T-cell (primary cell): ENCODE results near the gene INS. TPM values are rescaled to one million over a fixed set of nuclear protein-coding genes. Genes with fewer than 3 reads are reported as not detected.

Experiments used
- ATAC-seq, 4 experiments: fragments of 200-7000 bp in 3 of 4; fragments of 150-1000 bp in 1 of 4; cut with Tn5 transposase; replicated peaks in 1 of 4; 1 replicate in 3 of 4; 2 replicates in 1 of 4; pipeline ENCODE4 v1.10.0; 2021; ENCODE audit warnings: moderate library complexity in 3 of 4, mild to moderate bottlenecking in 2 of 4, moderate number of reproducible peaks in 1 of 4
- CTCF ChIA-PET, 2 donors: fragments of 300-600 bp; sonication (Branson Sonifier 250); formaldehyde crosslinking; loops; one replicate each; lab custom pipeline; 2022; ENCODE audit warnings: antibody characterized with exemption in 2 of 2; lab: Charles Lee
- POLR2A ChIA-PET, 2 donors: fragments of 300-600 bp; sonication (Branson Sonifier 250); formaldehyde crosslinking; loops; one replicate each; lab custom pipeline; 2022; ENCODE audit warnings: antibody characterized with exemption in 2 of 2; lab: Charles Lee
- DNase-seq, 35 experiments: peaks; one replicate each; pipeline versions ENCODE4 v3.0.0 to v3.0.0-alpha.2; 2013 to 2023
- H3K27ac ChIP-seq: one replicate; pipeline ENCODE4 v1.5.1; 2013; ENCODE audit warnings: low read length
- H3K27me3 ChIP-seq, 2 experiments: replicated peaks in 1 of 2; 1 replicate in 1 of 2; 2 replicates in 1 of 2; pipeline versions ENCODE4 v1.6.1 to v1.7.0; 2013; ENCODE audit warnings: low read length in 1 of 2, mixed read lengths in 1 of 2; ENCODE audit not compliant: control insufficient read depth in 2 of 2, insufficient read depth in 2 of 2; ENCODE audit errors: extremely low read depth in 1 of 2
- H3K36me3 ChIP-seq, 2 donors: 1 replicate in 1 of 2; 2 replicates in 1 of 2; pipeline versions ENCODE4 v1.6.1 to v1.7.0; 2013; ENCODE audit warnings: low read length in 1 of 2; ENCODE audit not compliant: control insufficient read depth in 2 of 2, insufficient read depth in 1 of 2; ENCODE audit errors: extremely low read depth in 1 of 2
- H3K4me1 ChIP-seq, 2 experiments: 1 replicate in 1 of 2; 2 replicates in 1 of 2; pipeline versions ENCODE4 v1.6.1 to v1.7.0; 2013; ENCODE audit warnings: low read length in 2 of 2, mixed read lengths in 1 of 2; ENCODE audit not compliant: insufficient read depth in 2 of 2, control insufficient read depth in 1 of 2; ENCODE audit errors: extremely low read depth in 1 of 2
- H3K4me3 ChIP-seq, 2 donors: 1 replicate in 1 of 2; 2 replicates in 1 of 2; pipeline versions ENCODE4 v1.5.1 to v1.7.0; 2013; ENCODE audit warnings: mild to moderate bottlenecking in 2 of 2, low read length in 1 of 2, moderate library complexity in 1 of 2; ENCODE audit not compliant: control insufficient read depth in 1 of 2; ENCODE audit errors: extremely low read depth in 1 of 2
- H3K9me3 ChIP-seq: 2 replicates; pipeline ENCODE4 v1.7.0; 2013
- H3K27ac Mint-ChIP-seq, 2 donors: one replicate each; pipeline ENCODE4 v1.8.0; 2020 to 2021; ENCODE audit warnings: mild to moderate bottlenecking in 2 of 2, mixed read lengths in 2 of 2
- H3K27me3 Mint-ChIP-seq, 2 donors: one replicate each; pipeline ENCODE4 v1.8.0; 2021 to 2022; ENCODE audit warnings: mixed read lengths in 2 of 2
- H3K36me3 Mint-ChIP-seq: one replicate; pipeline ENCODE4 v1.8.0; 2021; ENCODE audit warnings: mixed read lengths
- H3K4me1 Mint-ChIP-seq, 3 donors: one replicate each; pipeline ENCODE4 v1.8.0; 2020 to 2022; ENCODE audit warnings: mixed read lengths in 3 of 3, mild to moderate bottlenecking in 1 of 3
- H3K4me3 Mint-ChIP-seq, 3 donors: one replicate each; pipeline ENCODE4 v1.8.0; 2020 to 2022; ENCODE audit warnings: mild to moderate bottlenecking in 3 of 3, mixed read lengths in 3 of 3, moderate library complexity in 3 of 3
- H3K9me3 Mint-ChIP-seq, 3 donors: one replicate each; pipeline ENCODE4 v1.8.0; 2020 to 2022; ENCODE audit warnings: mixed read lengths in 3 of 3
- WGBS: methylation state at CpG from one replicate; pipeline ENCODE4 v1.1.5; 2013; ENCODE audit warnings: missing lambda C conversion rate; ENCODE audit not compliant: insufficient coverage; 5-methylcytosine and 5-hydroxymethylcytosine counted together
- total RNA-seq, 35 experiments: library from RNA in 6 of 35; stranded (reverse) in 6 of 35; fragments of 120-200 nt in 1 of 35; gene quantifications; one replicate each; pipeline versions ENCODE4 v1.2.1 to v1.2.4 and lab custom pipeline; 2013 to 2026

The INS gene
- total RNA-seq, 5 donors from 2014 or later (not counting 1 experiment from before 2014, with no cell fraction given), result 0.53 to 0.82 TPM; not detected in 3

DNA sequence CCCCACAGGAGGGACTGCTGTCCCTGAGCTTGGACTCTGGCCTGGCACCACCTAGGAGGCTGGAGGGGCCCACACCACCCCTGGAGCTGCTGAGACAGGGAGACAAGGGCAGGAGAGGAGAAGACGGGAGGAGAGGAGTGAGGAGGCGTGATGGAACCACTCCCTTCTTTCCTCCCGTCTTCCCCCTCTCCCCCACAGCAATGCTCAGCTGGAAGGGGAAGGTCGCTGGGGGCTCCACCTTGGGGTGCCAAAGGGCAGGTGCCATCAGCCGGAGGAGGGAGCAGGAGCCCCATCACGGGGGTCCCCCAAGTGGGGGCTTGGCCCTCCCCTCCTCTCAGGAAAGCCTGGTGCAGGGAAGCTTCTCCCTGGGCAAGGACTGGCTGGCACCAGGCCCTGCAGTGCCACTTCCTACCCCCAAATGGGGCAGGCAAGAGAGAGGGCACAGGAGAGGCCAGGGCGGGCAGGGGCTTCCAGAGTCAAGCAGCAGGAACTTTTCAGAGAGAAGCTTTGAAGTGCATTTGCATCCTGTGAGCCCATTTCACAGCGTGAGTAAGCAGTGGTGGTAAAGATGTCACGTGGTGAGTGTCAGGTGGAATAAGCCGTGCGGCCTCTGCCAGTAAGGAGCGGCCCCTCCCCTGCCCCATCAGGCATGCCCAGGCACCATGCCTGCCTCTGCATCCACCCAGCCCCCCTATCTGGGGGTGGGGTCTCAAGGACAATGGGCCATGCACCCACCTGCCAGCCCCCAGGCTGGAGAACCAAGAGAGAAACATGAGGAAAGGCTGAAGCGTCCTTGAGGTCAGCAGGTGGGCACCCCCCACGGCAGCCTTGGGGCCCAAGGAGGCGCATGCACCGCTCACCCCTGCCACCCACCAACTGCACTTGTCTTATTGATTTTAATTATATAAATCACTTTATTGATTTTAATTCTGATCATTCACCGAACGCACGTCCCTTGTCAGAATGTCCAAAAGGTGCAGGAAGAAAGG lies 26.7 kb downstream of the INS start:
- Mint-ChIP-seq H3K4me1 (peaks cover 3 to 6% (median 4%) of the 10 kb centered on the region in 3 donors), H3K27ac (no peak overlapping the region), H3K4me3 (no peak overlapping the region), H3K36me3 (no peaks in the 10 kb centered on the region), H3K9me3 (no peaks in the 10 kb centered on the region), H3K27me3 (peaks cover 32 to 53% of the 10 kb centered on the region in 2 donors)
- peaks cover 0 to 16% of the 10 kb centered on the region in 2 experiments for H3K4me1 ChIP-seq
- ChIA-PET CTCF (interaction anchor here in 1 of 2 donors (1.1 kb wide), 1 partner anchor 17 kb away, joined by 4 read pairs; no protein-coding TSS in a partner anchor), POLR2A (no interaction called here)
- no peaks in the 10 kb centered on the region for H3K36me3 ChIP-seq
- peaks cover 0 to 60% of the 10 kb centered on the region in 2 experiments for H3K27me3 ChIP-seq
- no peak for DNase-seq
- no peaks in the 10 kb centered on the region for H3K9me3 ChIP-seq
- 76% methylated on average over 4 of the region's 19 CpGs for WGBS
- no peak for ATAC-seq
- no peak overlapping the region for H3K27ac ChIP-seq
- no peak overlapping the region for H3K4me3 ChIP-seq

DNA sequence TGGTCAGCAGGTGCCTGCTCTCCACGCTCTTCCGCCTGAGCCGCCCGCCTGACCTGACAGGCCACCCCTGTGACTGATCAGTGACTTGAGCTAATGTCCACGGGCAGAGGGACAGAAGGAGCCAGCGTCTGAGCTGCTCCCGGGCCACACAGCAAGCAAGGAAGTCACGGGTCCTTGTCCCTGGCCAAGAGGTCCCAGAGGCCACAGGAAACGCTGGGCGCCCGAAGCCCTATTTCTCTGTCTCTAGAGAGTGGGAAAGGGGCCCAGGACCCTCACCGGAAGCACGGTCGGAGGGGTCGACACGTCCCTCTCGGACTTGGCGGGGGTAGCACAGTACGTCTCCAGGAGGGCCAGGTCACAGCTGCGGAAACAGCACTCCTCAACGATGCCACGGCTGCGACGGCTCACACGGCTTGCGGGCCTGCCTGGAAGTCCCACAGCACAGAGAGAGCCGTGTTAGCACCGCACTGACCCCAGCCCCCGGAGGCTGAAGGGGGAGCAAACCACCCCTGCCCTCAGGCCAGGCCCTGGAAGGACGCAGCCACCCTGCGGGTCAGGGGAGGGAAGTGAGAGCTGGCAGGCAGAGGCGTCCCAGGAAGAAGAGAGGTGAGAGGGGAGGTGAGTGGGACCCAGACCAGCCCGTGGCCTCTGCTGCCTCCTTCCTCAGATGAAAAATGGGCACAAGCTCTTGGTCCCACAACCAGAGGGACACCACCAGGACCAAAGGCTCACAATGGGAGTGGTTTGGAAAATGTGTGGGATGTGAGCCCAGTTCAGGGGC lies 27.6 kb downstream of the INS start:
- WGBS, result 65% methylated on average over 28 of the region's 33 CpGs
- Histone ChIP-seq H3K27me3 (peaks cover 0 to 66% of the 10 kb centered on the region in 2 experiments), H3K4me1 (peaks cover 0 to 13% of the 10 kb centered on the region in 2 experiments), H3K36me3 (no peaks in the 10 kb centered on the region), H3K9me3 (no peaks in the 10 kb centered on the region), H3K4me3 (no peak overlapping the region), H3K27ac (no peak overlapping the region)
- H3K9me3 Mint-ChIP-seq, result no peaks in the 10 kb centered on the region
- no peaks in the 10 kb centered on the region for H3K36me3 Mint-ChIP-seq
- no peak overlapping the region for H3K27ac Mint-ChIP-seq
- ATAC-seq (no peak), DNase-seq (no peak)
- ChIA-PET POLR2A (no interaction called here), CTCF (interaction anchor here in 1 of 2 donors (1.1 kb wide), 1 partner anchor 18 kb away, joined by 4 read pairs; no protein-coding TSS in a partner anchor)
- H3K27me3 Mint-ChIP-seq, result peaks cover 32 to 52% of the 10 kb centered on the region in 2 donors
- H3K4me3 Mint-ChIP-seq, result no peak overlapping the region
- peaks cover 3 to 6% (median 4%) of the 10 kb centered on the region in 3 donors for H3K4me1 Mint-ChIP-seq

DNA sequence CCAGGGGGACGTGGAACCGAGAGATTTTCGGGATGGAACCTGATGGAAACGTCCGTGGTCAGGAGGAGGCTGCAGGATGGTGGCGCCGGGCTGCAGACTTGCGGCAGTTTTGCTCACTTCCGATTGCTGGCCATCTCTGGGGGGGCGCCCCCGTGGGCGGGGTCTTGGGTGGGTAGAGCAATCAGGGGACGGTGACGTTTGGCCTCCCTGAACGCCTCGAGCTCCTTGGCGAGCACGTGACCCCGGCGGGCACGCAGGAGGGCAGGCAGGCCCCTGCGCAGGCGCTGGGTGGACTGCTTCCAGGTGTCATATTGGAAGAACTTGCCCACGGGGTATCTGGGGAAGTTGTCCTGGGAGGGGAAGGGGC lies 28.2 kb downstream of the INS start:
- Histone ChIP-seq H3K36me3 (no peaks in the 10 kb centered on the region), H3K27ac (no peak overlapping the region), H3K27me3 (peaks cover 0 to 67% of the 10 kb centered on the region in 2 experiments), H3K4me3 (no peak overlapping the region), H3K4me1 (peaks cover 0 to 9% of the 10 kb centered on the region in 2 experiments), H3K9me3 (no peaks in the 10 kb centered on the region)
- WGBS, result 43% methylated on average over 23 of the region's 24 CpGs
- no peak overlapping the region for H3K27ac Mint-ChIP-seq
- no peaks in the 10 kb centered on the region for H3K36me3 Mint-ChIP-seq
- peaks cover 1 to 6% (median 2%) of the 10 kb centered on the region in 3 donors for H3K4me1 Mint-ChIP-seq
- H3K27me3 Mint-ChIP-seq, result peaks cover 32 to 50% of the 10 kb centered on the region in 2 donors
- ATAC-seq, result no peak
- H3K9me3 Mint-ChIP-seq, result no peaks in the 10 kb centered on the region
- H3K4me3 Mint-ChIP-seq, result no peak overlapping the region
- POLR2A ChIA-PET, result no interaction called here
- no peak for DNase-seq
- CTCF ChIA-PET, result no interaction called here

DNA sequence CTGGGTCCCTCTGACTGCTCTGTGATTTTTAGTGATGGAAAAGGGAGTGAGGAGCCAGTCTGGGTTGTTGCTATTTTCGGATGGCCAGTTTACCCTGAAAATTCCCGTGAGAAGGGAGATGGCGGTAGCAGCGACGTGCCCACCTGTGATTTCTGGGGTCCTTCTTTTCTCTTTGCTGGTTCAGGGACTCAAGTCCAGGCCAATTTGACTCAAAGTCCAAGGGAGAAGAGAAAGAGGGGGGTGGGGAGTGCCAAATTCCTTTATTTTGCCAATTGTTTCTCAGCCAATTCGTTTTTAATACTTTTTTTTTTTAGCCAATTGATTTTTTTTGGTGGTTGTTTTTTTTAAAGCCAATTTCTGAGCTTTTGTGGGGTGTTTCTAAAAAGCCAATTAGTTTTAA lies 28.8 kb downstream of the INS start:
- ChIA-PET CTCF (no interaction called here), POLR2A (interaction anchor here in 1 of 2 donors (0.6 kb wide), 1 partner anchor 228 kb away, joined by 8 read pairs; no protein-coding TSS in a partner anchor)
- Histone ChIP-seq H3K36me3 (no peaks in the 10 kb centered on the region), H3K27me3 (peaks cover 0 to 61% of the 10 kb centered on the region in 2 experiments), H3K4me3 (no peak overlapping the region), H3K9me3 (no peaks in the 10 kb centered on the region), H3K4me1 (peaks cover 0 to 3% of the 10 kb centered on the region in 2 experiments), H3K27ac (no peak overlapping the region)
- Mint-ChIP-seq H3K27me3 (peaks cover 28 to 50% of the 10 kb centered on the region in 2 donors), H3K36me3 (no peaks in the 10 kb centered on the region), H3K4me3 (no peak overlapping the region), H3K4me1 (peaks cover 0 to 6% (median 1%) of the 10 kb centered on the region in 3 donors), H3K9me3 (no peaks in the 10 kb centered on the region), H3K27ac (no peak overlapping the region)
- DNase-seq (no peak), ATAC-seq (no peak)
- 84% methylated on average over 5 of the region's 6 CpGs for WGBS

DNA sequence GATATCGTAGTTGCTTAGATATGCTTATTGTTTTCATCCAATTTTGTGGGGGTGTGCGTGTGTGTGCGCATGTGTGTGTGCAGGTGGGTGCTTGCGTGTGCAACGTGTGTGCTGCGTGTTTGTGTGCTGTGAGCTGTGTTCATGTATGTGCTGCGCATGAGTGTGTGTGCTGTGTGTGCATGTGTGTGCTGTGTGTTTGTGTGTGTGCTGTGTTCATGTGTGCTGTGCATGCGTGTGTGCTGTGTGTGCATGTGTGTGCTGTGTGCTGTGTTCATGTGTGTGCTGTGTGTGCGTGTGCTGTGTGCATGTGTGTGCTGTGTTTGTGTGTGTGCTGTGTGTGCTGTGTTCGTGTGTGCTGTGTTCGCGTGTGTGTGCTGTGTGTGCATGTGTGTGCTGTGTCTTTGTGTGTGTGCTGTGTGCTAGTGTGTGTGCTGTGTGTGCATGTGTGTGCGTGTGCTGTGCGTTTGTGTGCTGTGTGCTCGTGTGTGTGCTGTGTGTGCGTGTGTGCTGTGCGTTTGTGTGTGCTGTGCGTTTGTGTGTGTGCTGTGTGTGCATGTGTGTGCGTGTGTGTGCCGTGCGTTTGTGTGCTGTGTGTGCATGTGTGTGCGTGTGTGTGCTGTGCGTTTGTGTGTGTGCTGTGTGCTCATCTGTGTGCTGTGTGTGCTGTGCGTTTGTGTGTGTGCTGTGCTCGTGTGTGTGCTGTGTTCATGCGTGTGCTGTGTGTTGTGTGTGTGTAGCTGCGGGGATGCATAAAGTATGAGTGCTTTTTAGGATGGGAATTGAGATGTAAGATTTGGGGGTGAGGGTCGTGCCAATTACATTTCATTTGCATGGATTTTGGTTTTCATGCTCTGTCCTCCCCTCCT lies 29.4 kb downstream of the INS start:
- DNase-seq (no peak), ATAC-seq (no peak)
- CTCF ChIA-PET, result no interaction called here
- no peak overlapping the region for H3K4me3 Mint-ChIP-seq
- H3K36me3 Mint-ChIP-seq, result no peaks in the 10 kb centered on the region
- Histone ChIP-seq H3K27ac (no peak overlapping the region), H3K36me3 (no peaks in the 10 kb centered on the region), H3K4me3 (no peak overlapping the region), H3K27me3 (peaks cover 0 to 55% of the 10 kb centered on the region in 2 experiments), H3K4me1 (no peaks in the 10 kb centered on the region), H3K9me3 (no peaks in the 10 kb centered on the region)
- no peaks in the 10 kb centered on the region for H3K9me3 Mint-ChIP-seq
- peaks cover 25 to 46% of the 10 kb centered on the region in 2 donors for H3K27me3 Mint-ChIP-seq
- no peak overlapping the region for H3K27ac Mint-ChIP-seq
- POLR2A ChIA-PET, result interaction anchor here in 1 of 2 donors (0.6 kb wide), 1 partner anchor 227 kb away, joined by 8 read pairs; no protein-coding TSS in a partner anchor
- WGBS, result 86% methylated on average over 27 of the region's 28 CpGs
- peaks cover 0 to 6% (median 1%) of the 10 kb centered on the region in 3 donors for H3K4me1 Mint-ChIP-seq
